HG03521 (cell line): ENCODE measurements around the gene KLHL13.

Experiments used
- ATAC-seq: cut with Tn5 transposase; IDR thresholded peaks from one replicate; pipeline ENCODE4 v1.9.1; 2021; ENCODE audit warnings: mild to moderate bottlenecking, moderate library complexity; ENCODE audit not compliant: unreplicated experiment

The KLHL13 gene

GRCh38 chrX:117895418-117895817 is 221.2 kb downstream of the KLHL13 start:
- no peak for ATAC-seq

GRCh38 chrX:117892469-117892868 is 224.1 kb downstream of the KLHL13 start:
- no peak for ATAC-seq

DNA sequence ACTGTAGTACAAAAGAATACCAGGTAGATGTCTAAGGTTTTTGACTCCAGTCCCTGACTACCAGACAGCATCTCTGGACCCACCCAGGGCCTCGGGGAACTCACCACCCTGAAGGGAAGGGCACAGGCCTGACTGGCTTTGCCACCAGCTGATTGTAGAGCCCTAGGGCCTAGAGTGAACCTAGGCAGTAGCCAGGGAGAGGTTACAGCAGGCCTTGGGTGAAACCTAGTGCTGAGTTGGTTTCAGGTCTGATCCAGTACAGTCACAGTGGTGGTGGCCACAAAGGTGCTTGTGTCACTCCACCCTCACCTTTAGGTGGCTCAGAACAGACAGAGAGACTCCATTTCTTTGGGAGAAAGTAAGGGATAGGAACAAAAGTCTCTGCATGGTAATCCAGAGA is 244.8 kb downstream of the KLHL13 start:
- ATAC-seq: no peak

- no peak for ATAC-seq
Observed at GRCh38 chrX:117860517-117860916, 256.1 kb downstream of the KLHL13 start.

- no peak for ATAC-seq
Observed at GRCh38 chrX:117854806-117855205, 261.8 kb downstream of the KLHL13 start.

GRCh38 chrX:117851025-117851424 is 265.6 kb downstream of the KLHL13 start:
- no peak for ATAC-seq
